ENCODE data around the gene EPHA5. TPM values are rescaled to one million over a fixed set of nuclear protein-coding genes. Genes with fewer than 3 reads are reported as not detected.

EPHA5 gene
- total RNA-seq, 6 experiments from 2014 or later = not detected

GRCh38 chr4:65645185-65645584 is 25.1 kb downstream of the EPHA5 start:
- ATAC-seq = no peak
- no peak overlapping the region for H3K27ac ChIP-seq
- WGBS (ENCODE audit: insufficient coverage, low coverage, low lambda C conversion rate, missing lambda C conversion rate) = 61% methylated on average over 1 of the region's 1 CpG
- no peak overlapping the region for H3K4me3 ChIP-seq
- H3K4me1 ChIP-seq = no peaks in the 10 kb centered on the region
- intact Hi-C loops (cut with DNase I) = no loop called here
- H3K9me3 ChIP-seq = no peaks in the 10 kb centered on the region
- no peaks in the 10 kb centered on the region for H3K36me3 ChIP-seq
- no peak for TF ChIP-seq CTCF (IDR thresholded peaks at IDR 0.05)
- no peak for TF ChIP-seq POLR2A (IDR thresholded peaks at IDR 0.05)
- no peak for DNase-seq
- H3K27me3 ChIP-seq = no peaks in the 10 kb centered on the region

GRCh38 chr4:65635051-65635821 is 35.1 kb downstream of the EPHA5 start:
- intact Hi-C loops (cut with DNase I) = no loop called here
- WGBS (ENCODE audit: insufficient coverage, low coverage, low lambda C conversion rate, missing lambda C conversion rate) = 25% methylated on average over 3 of the region's 3 CpGs
- TF ChIP-seq CTCF (IDR thresholded peaks at IDR 0.05) = no peak
- TF ChIP-seq POLR2A (IDR thresholded peaks at IDR 0.05) = no peak
- Histone ChIP-seq H3K27me3 (no peaks in the 10 kb centered on the region), H3K9me3 (no peaks in the 10 kb centered on the region), H3K4me3 (no peak overlapping the region), H3K36me3 (no peaks in the 10 kb centered on the region), H3K27ac (no peak overlapping the region), H3K4me1 (no peaks in the 10 kb centered on the region)
- ATAC-seq = no peak
- DNase-seq = no peak

GRCh38 chr4:65624651-65625050 is 45.6 kb downstream of the EPHA5 start:
- no peaks in the 10 kb centered on the region for H3K36me3 ChIP-seq
- ATAC-seq = no peak
- DNase-seq = no peak
- TF ChIP-seq CTCF (IDR thresholded peaks at IDR 0.05) (no peak), POLR2A (IDR thresholded peaks at IDR 0.05) (no peak)
- H3K27me3 ChIP-seq = no peaks in the 10 kb centered on the region
- no peaks in the 10 kb centered on the region for H3K9me3 ChIP-seq
- no peak overlapping the region for H3K27ac ChIP-seq
- intact Hi-C loops (cut with DNase I) = no loop called here
- H3K4me1 ChIP-seq = no peaks in the 10 kb centered on the region
- H3K4me3 ChIP-seq = no peak overlapping the region

- whole genome bisulfite sequencing (ENCODE audit: insufficient coverage, low coverage, low lambda C conversion rate, missing lambda C conversion rate) = 7% methylated on average over 1 of the region's 1 CpG
- no peaks in the 10 kb centered on the region for H3K4me1 ChIP-seq
- H3K9me3 ChIP-seq = no peaks in the 10 kb centered on the region
- no peak for DNase-seq
- TF ChIP-seq CTCF (IDR thresholded peaks at IDR 0.05) = no peak
- TF ChIP-seq POLR2A (IDR thresholded peaks at IDR 0.05) = no peak
- H3K27me3 ChIP-seq = no peaks in the 10 kb centered on the region
- no peak overlapping the region for H3K4me3 ChIP-seq
- intact Hi-C loops (cut with DNase I) = no loop called here
- H3K36me3 ChIP-seq = no peaks in the 10 kb centered on the region
- no peak overlapping the region for H3K27ac ChIP-seq
- no peak for ATAC-seq
Observed at GRCh38 chr4:65623506-65623905, 46.8 kb downstream of the EPHA5 start.
